ENCODE measurements around the gene ZNF280A. TPM values are rescaled to one million over a fixed set of nuclear protein-coding genes. Genes with fewer than 3 reads are reported as not detected.

ZNF280A gene, protein sequence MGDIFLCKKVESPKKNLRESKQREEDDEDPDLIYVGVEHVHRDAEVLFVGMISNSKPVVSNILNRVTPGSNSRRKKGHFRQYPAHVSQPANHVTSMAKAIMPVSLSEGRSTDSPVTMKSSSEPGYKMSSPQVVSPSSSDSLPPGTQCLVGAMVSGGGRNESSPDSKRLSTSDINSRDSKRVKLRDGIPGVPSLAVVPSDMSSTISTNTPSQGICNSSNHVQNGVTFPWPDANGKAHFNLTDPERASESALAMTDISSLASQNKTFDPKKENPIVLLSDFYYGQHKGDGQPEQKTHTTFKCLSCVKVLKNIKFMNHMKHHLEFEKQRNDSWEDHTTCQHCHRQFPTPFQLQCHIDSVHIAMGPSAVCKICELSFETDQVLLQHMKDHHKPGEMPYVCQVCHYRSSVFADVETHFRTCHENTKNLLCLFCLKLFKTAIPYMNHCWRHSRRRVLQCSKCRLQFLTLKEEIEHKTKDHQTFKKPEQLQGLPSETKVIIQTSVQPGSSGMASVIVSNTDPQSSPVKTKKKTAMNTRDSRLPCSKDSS
- total RNA-seq (2014; rRNA removed; shearing (Covaris generic)): not detected in 2 replicates

DNA sequence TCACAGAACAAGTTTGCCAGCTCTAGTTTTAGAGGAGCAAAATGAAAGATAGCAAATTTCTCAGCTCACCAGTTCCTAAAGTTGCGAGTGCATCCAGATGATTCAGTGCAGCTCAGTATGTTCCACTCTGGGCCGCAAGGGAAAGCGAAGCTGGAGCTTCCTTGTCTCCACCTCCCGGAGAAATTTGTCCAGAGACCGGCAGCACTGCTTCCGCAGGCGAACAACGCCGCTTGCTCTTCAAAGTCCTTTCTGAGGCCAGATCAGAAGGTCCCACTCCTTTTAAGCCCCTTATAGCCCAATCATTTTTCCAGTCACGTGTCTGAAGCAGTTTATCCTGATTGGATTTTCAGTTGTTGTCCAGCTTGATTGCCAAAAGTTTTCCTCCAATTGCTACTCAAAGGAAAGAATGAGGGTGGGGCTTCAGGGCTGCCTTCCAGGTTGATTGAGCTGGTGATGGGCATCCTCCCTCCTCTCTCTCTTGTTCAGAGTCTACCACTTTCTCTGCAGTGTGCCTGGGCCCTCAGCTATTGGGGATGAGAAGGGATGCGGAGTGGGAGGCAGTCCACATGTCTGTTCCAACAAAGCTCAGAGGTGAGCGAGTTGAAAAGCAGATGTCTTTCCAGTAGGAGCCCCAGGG lies at the start of gene ZNF280A:
Gene ZNF280A, minus strand, starts transcription at position 251 of the 637 bp plus-strand sequence. CDS start 4,640 bp downstream, outside the sequence.
- no peak for DNase-seq (ENCODE audit: low spot score)

- DNase-seq (ENCODE audit: low spot score): no peak
These were observed 49.1 kb upstream of the ZNF280A start for GRCh38 chr22:22569218-22569617.

- DNase-seq (ENCODE audit: low spot score): no peak
These were observed 45.9 kb upstream of the ZNF280A start for GRCh38 chr22:22565981-22566380.

GRCh38 chr22:22558972-22559603 lies 39.0 kb upstream of the ZNF280A start, which contains the start of gene PRAME:
PRAME (minus strand) TSS chr22:22559265; CDS start chr22:22556832, 2,433 bp downstream.
- DNase-seq (ENCODE audit: low spot score): peak; percentile 72

DNA sequence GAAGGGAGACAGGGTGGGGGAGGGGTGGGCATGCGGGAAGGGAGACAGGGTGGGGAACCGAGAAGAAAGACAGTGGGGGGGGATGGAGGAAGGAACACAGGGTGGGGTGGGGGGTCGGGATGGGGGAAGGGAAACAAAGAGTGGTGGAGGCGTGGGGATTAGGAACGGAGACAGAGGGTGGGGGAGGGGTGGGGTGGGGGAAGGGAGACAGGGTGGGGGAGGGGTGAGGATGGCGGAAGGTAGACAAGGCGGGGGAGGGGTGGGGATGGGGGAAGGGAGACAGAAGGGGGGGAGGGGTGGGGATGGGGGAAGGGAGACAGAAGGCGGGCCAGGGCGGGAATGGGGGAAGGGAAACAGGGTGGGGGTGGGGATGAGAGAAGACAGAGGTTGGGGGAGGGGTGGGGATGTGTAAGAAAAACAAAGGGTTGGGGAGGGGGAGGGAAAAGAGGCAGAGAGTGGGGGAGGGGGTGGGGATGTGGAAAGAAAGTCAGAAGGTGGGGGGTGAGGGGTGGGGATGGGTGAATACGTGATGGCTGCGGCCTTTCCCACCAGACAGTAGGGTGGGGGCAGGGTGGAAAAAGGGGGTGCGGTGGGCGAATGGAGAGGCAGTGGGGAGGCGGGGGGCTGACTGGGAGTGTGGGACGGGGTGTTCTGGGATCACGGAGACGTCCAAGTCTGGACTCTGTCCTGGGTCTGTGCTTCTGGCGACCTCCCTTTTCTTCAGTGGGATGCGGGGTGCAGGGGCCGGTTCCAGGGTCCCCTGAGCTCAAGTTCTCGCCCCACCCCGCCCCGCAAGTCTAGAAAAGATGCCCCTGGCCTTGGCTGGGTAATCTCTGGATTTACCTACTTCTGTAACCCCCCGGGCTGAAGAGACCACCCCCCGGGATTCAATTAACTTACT lies 38.3 kb upstream of the ZNF280A start:
- no peak for DNase-seq (ENCODE audit: low spot score)

GRCh38 chr22:22556995-22557925 lies 37.2 kb upstream of the ZNF280A start:
- no peak for DNase-seq (ENCODE audit: low spot score)

GRCh38 chr22:22556578-22556977 lies 36.5 kb upstream of the ZNF280A start:
- no peak for DNase-seq (ENCODE audit: low spot score)

DNA sequence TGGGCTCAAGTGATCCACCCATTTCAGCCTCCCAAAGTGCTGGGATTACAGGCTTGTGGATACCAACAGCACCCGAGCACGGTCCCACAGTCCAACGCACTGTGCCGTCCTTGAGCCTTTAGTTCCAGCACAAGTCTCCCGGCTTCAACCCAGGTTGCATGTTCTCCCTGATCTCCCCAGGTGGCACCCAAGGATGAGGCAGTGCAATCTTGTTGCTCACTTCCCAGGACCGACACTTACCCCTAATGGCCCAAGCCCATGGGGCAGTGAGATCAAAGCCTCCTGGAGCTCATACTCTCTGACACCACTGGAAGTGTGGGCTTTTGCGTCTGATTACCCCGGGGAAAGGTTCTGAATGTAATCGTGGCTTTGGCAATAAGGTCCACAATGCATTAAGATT lies 35.5 kb upstream of the ZNF280A start:
- DNase-seq (ENCODE audit: low spot score): no peak

DNA sequence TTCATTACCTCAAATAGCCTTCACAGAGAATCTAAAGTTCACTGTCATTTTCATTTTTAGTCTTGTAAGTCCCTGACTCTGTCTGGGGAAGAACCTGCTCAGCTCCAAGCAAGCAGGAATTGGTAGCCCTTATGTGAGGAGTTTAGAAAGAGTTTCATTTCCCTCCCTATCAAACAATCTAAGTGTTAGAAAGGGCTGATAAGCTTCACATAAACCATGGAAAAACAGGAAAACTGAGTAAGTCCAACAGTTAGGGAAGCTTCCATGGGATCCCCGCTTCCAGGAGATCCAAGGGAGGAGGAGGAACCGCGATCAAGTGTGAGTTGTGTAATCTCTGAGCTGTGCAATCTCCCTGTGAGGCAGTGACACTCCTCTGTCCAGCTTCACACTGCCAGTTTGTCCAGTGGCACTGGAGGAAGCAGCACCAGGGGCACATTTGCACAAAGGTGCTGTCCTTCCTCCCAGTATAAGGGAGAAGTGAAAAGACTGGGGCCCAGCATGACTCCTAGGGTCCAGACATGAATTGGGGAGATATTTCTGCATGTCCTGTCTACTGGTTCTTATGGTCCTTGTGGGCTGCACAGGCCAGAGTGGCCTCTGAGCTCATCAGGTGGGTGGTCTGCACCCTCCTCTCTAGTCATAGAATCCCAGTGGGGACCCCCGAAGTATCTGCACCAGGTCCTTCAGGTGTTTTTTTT lies 34.7 kb upstream of the ZNF280A start:
- no peak for DNase-seq (ENCODE audit: low spot score)

GRCh38 chr22:22553735-22554586 lies 33.9 kb upstream of the ZNF280A start:
- no peak for DNase-seq (ENCODE audit: low spot score)

- DNase-seq (ENCODE audit: low spot score): no peak
These were observed 33.1 kb upstream of the ZNF280A start for GRCh38 chr22:22553141-22553540.

DNA sequence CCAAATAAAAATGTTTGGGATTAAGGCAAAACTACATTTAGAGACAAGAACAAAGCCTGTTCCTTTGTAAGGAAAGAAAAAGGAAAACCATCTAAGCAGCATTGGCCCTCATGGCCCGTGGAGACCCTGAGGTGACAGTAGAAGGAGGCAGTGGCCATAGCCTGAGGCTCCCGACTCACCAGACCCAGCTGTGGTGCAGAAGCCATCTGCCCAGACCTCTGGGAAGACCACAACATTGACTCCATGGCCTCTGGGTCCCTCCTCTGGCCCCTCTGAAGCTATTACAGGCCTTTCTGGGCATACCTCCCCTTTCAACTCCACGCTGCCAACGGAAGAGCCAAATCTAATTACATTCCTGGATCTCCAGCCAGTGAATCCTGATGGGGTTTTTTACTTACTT lies 32.6 kb upstream of the ZNF280A start:
- no peak for DNase-seq (ENCODE audit: low spot score)

- DNase-seq (ENCODE audit: low spot score): no peak
These were observed 30.8 kb upstream of the ZNF280A start for GRCh38 chr22:22550789-22551434.

- DNase-seq (ENCODE audit: low spot score): no peak
These were observed 28.8 kb upstream of the ZNF280A start for GRCh38 chr22:22548910-22549309.

DNA sequence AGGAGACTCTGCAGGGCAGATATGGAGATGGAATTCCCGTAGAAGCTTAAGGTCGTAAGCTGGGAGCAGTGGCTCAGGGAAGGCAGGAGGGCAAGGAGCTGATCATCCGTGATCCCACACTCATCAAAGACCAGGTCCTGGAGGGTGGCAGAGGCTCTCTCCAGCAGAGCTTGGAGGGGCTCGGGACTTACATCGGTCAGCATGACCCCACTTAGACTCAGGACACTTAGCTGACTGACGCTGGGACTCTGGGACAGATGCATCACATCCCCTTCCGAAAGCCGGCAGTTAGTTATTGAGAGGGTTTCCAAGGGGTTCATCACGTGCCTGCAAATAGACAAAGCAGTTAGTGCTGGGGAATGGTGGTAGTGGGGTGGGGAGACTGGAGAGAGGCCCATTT lies 28.2 kb upstream of the ZNF280A start:
- no peak for DNase-seq (ENCODE audit: low spot score)

DNA sequence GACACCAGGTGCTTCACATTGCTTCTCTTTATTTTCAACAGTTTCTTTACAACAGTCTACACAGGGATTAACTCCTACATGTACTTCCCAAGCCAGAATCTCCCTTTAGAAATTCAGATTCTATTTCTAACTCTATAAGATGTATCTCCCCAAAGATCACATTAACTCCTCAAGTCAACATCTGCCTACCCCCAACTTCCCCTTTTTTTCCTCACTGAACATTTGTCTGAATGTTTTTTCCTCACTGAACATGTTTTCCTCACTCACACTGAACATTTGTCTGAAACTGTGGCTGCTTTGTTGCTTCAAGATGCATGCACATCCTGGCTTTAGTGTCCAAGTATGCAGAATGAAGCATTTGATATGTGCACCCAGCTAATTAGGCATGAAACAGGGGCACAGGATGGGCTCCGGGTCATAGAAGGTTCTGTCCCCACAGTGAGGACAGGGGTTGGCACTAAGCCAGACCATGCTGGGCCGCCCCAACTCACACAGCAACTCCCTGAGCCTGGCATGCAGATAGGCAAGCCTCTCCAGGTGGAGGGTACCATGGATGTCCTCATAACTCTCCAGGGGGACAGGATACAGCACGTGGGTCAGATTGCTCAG lies 27.7 kb upstream of the ZNF280A start:
- DNase-seq (ENCODE audit: low spot score): no peak

DNA sequence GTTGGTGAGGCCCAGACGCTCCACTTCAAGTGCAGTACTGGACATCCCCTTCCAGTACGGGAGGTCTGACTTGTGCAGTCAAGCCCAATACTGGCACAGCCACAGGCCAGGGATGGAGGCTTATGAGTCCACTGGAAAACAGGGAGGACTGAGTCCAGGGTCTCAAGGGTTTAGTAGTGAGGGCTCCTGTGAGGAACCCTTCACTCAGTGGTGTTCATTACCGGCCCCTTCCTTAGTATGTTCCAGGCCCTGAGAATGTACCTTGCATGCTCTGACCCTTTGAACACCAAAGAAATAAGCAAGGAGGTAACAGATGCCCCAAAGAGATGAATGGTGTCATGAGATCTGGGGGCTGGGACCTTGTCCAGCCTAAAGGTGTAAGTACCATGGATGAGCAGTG lies 27.2 kb upstream of the ZNF280A start:
- DNase-seq (ENCODE audit: low spot score): no peak

Data from HT-29 (cell line).